Posterior cingulate gyrus (tissue), 11 donors: Measurements from ENCODE around the gene EDEM3.

Experiments used
- DNase-seq, 10 donors: peaks; one replicate each; pipeline versions ENCODE4 v3.0.0 to v3.0.0-alpha.2; 2020 to 2021; ENCODE audit warnings: mixed read lengths in 3 of 10
- intact Hi-C: fragments of 100-400 bp; cut with DNase I; formaldehyde crosslinking; loops from one replicate; pipeline ENCODE4 v1.15.1; 2023

EDEM3 gene

DNA sequence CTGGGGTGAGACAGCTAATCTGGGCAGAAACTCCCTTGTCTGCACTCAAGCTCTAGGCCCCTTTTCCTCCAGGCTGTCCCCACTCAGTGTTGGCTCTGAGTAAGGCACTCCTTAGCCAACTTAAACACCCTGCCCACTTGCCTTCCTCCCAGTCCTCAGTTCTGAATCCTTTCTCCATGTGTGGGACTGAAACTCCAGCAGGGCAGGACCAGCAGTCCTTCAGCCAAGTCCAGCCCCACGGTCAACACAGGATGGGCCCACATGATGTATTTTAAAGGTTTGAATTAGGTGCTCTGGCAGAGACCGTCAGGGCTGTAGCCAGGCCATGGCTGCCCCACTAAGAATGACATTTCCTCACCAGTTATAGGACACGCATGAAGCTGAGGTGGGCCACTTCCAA, 107.8 kb downstream of the EDEM3 start:
- no peak for DNase-seq
- intact Hi-C loops = no loop called here

DNA sequence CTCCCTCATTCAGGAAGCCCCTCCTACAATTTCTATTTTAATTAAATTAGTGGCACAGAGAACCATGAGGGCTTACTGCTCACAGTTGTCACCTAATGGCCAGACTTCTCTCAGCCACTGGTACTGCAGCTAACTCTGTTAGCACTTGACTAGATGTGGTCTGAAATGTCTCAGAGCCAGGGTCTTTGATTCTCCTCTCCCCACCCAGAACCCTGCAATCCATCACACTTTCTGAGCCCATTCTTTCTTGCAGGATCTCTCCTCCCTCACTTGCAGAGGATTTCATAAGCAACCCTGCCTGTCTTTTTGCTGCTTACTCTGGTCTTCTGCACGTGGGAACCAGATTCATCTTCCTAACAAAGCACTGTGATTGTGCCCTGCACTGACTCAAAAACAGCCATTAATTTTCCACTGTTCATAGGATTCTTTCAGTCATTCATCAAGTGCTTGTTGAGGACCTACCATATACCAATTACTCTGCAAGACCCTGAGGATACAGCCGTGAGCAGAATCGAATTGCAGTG, 108.4 kb downstream of the EDEM3 start:
- intact Hi-C loops = no loop called here
- no peak for DNase-seq

DNA sequence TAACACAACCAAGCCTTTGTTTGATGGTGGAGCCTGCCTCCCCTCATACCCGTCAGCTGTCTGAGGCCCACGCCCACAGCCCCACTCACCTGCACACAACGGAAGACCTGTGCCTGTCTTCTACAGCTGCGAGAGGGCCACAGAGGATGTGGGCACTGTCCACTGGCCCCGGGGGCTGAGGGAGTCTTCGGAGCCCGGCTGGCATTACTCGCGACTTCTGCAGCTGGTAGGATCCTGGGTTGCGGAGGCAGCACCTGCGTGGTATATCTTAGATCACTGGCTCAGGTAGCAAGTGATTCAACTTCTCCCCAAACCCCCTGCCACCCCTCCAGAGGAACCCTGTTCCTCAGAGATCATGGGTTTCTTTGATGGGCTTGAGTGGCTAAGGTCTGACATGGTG, 109.9 kb downstream of the EDEM3 start:
- DNase-seq = no peak
- intact Hi-C loops = no loop called here

DNA sequence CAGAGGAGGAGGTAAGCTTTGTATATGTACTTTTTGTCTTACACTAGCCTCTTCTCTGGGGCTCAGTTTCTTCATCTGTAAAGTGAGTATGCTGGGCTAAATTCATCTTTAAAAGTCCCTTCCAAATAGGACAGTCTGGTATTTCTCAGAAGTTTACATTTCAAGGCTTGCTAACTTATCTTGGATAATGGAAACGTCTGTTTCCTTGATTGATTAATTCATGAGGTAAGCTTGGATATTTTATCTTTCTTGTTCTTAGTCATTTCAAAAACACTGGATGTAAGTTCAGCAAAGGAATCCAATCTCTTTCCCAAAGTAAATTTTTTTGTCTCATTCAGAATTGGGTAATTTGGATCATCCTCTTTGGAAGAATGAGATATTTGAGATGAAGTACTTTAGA, 111.0 kb downstream of the EDEM3 start:
- DNase-seq = no peak
- intact Hi-C loops = no loop called here

DNA sequence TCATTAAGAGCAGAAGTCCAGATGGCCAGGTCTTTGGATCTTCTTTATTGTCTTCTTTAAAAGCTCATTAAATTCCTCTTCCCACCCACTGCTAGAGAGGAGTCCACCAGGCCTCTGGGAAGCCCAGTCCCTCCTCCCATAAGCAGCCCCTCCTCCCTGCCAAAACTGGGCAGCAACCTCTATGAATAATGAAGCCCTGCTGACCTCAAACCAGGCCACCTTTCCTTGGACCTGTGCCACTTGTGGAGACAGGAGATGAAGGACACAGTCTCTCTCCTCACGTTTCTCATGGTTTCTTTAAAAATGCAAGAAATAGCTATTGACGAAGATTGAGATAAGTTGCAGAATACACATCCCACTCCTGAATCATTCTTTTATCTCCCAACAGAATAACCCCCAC, 112.8 kb downstream of the EDEM3 start:
- intact Hi-C loops = no loop called here
- DNase-seq = no peak

DNA sequence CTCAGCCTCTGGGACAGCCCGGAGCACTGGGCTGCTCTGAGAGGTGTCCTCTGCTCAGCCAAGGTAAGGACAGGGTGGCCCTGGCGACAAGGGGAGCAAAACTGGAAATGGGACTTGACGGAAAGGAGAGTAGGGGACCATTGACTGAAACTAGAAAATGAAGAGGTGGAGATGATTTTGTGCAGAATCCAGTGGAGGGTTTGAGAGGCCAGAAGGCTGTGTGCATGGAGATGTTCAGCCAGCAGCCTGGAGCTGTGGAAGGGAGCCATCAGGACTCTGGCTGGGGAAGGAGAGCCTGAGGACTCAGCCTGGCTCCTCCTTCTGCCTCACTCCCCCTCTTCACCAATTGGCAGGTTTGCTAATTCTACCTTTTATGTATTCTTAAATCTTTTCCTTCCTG, 114.2 kb downstream of the EDEM3 start:
- no peak for DNase-seq
- intact Hi-C loops = no loop called here
